GM04504 (cell line): Measurements from ENCODE around the gene RARB.

ENCODE experiments used
- DNase-seq: peaks from one replicate; pipeline ENCODE4 v3.0.0-alpha.2; 2012; ENCODE audit warnings: low read depth

The RARB gene

DNA sequence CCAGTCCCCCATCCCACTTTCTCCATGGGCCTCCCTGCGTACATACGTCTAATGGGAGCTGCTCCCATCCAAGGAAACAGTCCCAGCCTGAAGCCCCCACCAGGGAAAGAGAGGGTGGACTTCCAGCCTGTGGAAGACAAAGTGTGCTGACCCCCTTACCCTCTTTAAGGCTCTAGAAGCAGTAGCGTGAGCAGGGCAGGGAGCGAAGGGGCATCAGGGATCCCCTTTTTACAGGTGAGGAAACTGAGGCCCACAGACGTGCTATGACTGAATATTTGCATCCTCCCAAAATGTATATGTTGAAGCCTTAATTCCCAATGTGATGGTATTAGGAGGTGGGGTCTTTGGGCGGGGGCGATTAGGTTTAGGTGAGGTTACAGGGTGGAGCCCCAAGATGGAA, 153.3 kb downstream of the RARB start:
- DNase-seq: no peak

DNA sequence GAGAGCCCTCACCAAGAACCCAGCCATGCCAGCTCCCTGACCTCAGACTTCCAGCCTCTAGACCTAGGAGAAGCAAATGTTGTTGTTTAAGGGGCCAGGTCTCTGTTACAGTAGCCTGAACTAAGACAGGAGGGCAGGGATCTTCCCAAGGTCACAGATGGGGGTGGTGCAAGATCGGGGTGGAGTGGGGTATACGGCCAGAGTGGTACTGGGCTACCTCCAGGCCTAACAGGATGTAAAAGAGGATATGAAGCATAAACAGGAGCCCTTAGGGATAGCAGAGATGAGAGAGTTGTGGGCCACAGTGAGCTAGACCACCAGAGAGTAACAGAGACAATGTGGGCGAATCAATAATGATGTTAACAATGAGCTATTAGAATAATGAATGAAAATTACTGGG, 153.8 kb downstream of the RARB start:
- no peak for DNase-seq

DNA sequence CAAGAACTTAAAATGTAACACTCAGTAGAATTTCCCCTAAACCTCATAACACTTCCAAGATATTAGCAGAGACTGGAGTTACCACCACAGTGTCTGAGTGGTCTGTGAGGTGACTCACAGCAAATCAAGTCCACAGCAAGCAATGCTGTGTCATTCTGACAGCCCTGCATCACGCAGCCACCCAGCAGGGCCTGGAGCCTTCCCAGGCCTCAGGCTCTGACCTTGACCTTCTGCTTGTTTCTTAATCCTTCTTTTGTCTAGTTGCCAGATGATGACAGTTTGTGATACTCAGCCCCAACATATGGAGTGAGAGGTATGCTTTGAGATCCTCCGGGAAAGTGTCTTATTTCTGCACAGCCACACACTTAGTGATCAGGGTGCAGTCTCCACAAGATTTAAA, 154.2 kb downstream of the RARB start:
- peak; percentile 87 for DNase-seq

DNA sequence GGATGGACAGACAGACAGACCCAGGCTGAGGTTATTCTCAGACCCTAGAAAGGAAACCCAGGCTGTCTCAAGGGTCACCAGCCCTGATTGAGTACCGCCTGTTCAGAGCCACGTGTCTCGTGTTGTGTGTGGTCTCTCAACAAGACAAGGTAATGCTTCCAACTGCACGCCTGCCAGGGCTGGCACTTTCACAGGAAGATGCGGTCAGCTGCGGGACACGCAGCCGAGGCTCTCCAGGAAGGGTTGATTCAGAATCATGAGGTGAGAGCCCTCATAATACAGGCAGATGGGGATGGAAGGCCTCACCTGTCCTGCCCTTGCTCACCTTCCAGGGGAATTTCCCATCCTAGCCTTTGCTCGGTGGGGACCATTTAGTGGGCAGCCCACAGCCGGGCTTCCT, 155.3 kb downstream of the RARB start:
- no peak for DNase-seq

DNA sequence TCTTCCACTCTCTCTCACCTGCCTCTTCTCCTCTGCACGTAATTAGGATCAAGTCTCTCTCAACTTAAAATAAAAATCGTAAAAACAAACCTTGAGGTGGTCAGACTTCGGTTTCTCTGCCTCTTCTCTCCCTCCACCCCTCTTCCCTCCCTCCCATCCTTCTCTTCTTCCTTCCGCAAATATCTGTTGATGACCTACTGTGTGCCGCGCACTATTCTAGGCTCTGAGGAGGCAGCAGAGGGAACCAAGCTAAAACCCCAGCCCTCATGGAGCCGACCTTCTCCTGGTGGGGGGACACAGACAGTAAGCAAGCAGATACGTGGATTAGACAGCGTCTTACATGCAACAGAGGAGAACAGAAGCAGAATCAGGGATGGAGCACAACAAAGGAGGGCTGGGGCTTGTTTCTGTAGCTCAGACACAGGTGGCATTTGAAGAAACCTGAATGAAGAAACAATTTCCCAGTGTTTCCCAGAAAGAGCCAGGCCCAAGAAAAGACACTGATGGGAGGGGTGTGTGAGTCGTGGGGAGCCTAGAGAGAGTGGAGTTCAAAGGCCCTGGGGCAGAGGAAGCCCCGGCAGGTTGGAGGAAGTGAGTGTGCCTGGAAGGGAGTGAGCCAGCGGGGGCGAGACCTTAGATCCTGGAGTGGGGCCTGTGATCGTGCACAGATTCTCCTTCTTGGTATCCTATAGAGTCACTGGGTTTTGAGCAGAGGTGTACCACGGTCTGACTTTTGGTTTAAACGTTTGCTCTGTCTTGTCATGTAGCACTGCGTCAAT, 156.1 kb downstream of the RARB start:
- no peak for DNase-seq

DNA sequence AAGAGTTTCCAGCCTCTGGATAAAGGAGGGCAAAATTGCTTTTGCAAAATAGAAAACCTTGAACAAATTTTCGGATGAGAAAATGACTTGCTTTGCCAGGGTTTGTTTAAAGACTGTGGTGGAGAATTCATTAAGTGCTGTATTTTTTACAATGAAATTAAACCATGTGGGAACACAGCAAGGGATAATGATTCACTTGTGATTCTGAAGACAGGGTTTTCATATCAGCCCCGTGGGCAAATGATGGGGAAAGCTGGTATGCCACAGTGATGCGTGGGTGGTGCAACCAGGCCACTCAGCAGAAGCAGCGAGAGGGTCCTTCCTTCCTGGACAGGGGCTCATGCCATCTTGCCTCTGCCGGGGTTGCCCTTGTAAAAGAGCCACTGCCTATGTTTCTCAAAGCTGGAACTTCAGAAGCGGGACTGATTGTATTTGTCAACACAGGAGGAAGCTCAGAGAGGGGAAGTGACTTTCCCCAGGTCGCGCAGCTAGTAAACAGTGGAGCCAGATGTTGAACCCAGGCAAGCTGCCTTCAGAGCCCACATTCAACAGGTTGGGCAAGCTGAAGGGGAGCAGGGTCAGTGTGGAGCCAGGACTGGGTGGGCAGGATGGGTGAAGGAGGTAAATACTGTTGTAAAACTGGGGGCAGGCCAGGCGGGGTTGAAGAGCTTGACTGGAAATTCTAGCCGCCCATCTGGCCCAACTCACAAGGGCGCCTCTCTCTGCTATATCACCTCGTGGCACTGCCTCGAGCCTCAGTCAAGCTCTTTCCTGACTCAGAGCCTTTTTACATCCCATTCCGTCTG, 157.5 kb downstream of the RARB start:
- DNase-seq: no peak

DNA sequence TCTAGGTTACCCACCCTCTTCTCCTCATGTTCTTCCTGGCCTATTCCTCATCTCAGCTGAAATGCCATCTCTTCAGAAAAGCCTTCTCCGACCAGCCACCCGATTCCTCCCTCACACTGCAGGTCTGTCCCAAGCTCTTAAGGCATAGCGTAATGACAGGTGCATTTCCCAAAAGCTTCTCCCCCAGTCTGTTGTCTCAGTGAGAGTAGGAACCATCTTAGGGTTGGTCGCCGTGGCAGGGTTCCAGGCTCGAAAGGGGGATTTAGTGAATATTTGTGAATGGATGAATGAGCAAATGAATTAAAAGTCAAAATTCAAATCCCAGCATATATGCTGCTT, 158.1 kb downstream of the RARB start:
- no peak for DNase-seq

DNA sequence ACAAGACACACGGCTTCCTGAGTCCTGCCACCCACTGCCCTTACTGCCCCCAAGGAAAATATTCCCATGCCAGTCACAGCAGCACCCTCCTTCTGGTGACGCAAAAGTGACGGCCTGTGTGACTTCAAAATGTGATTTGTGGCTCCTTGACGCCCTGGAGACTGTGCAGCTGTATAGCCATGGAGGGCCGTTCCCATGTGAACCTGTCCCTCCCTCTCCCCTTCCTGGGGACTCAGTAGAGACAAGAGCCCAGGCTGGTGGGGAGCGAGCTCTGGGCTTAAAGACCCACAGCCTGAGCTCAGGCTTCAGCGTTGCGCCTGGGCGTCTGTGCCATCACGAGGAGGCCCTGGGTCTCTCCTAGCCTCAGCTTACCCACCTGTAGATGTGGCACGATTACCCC, 158.5 kb downstream of the RARB start:
- no peak for DNase-seq

DNA sequence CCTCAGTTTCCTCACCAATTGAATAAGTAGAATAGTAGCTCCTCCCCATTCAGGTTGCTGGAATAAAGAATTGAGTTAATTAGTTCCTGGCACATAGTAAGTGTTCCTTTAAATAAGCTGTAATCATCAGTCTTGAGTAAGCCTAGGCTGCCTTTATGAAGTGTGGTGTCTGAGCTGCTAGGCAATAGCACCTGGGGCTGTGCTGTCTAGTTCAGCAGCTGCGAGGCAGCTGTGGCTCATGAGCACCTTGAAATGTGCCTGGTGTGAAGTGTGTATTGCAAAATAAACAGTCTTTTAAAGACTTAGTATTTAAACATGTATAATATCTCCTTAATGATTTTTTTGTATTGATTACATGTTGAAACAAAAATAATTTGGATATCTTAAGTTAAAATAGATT, 159.0 kb downstream of the RARB start:
- no peak for DNase-seq

DNA sequence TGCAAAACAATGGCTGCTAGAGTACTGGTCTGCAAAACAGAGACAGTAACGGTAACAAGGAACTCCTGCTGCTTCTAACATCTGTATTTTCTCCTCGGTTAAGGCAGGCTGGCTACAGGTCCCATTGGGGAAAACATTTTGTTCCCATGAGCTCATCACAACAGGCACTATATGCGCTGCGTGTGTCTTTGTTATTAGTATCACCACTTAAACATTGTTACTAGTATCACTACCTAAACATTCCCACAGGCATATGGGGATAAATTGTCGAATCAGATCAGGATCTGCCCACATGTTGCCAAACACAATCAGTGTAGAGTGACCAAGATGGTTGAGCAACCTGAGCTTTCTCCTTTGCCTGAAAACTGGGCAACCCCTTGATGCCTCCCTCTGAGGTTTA, 159.5 kb downstream of the RARB start:
- DNase-seq: no peak

DNA sequence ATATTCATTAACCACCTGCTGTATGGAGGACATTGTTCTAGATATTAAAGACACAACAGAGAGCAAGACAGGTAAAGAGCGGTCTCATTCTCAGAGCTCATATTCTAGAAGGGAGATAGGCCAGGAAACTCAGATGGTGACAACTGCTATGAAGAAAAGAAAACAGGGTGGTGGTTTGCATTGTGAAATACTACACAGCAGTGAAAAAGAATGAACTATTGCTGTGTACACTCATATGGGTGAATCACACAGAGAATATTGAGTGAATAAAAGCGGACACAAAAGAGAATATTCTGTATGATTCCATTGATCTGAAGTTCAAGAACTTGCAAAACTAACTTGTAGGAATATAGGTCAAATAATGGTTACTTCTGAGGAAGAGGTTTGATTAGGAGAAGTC, 159.9 kb downstream of the RARB start:
- no peak for DNase-seq

DNA sequence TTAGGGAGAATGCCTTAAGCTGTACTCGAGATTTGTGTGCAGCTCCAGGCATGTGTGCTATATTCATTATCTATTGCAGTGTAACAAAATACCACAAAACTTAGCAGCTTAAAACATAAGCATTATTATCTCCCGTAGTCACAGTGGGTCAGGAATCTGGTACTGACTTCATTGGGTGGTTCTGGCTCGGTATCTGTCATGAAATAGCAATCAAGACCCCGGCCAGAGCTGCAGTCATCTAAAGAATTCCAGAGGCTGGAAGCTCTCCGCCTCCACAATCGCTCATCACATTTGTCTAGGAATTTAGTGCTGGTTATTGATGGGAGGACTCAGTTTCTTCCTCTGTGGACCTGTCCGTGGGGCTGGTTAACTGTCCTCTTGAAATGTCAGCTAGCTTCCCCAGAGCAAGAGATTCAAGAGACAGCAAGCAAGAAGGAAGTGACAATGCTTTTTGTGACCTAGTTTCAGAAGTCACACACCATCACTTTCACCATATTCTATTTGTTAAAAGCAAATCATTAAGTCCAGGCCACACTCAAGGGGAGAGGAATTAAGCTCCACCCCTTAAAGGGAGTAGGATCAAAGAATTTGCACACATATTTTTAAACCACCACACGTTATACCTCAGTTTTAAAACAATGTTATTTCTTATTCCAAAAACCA, 160.5 kb downstream of the RARB start:
- no peak for DNase-seq

DNA sequence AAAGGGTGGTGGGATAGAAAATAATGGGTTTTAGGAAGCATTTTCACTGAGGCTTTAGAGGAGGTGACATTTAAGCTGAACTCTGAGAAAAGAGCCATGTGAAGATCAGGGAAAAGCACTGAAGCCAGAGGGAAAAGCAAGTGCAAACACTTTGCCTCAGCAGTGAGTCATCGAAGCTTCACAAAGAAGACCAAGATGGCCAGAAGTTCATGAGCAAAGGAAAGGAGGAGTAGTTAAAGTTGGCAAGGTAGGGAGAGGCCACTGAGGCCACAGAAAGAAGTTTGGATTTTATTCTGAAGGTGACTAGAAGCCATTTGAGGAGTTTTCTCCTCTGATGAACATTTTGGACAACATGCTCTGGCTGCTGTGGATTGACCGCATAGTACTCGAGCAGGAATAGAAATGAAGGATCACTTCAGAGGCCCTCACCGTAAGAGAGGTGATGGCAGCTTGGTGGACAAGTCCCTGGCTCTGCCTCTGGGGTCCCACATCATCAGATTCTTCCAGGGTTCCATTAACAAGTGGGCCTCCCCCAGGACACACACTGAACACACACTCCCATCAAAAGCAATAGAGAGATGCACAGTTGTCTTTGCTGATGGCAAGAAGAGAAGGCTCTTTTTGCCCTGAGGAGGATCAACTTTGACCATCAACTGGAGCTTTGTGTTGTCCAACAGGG, 161.2 kb downstream of the RARB start:
- no peak for DNase-seq

DNA sequence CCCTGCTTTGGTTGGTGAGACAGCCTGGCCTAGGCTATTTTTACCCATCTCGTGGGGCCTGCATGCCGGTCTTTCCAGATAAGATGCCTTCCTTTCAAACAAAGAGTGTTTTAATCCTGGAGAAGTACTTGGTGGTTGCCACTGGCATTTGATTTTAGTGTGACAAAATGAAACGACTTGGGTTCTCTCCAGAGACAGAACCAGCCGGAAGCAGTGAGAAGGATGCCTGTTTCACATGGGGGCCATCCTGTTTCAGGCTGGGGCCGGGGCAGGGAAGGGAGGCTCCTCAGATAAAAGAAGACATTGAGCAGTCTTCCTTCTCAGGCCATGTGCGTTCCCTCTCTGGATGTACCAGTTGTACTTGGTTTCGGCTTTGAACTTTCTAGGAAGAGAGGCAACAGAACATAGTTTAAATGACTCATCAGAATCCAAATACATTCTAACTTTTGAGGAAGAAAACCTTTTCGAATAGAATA, 161.8 kb downstream of the RARB start:
- no peak for DNase-seq

DNA sequence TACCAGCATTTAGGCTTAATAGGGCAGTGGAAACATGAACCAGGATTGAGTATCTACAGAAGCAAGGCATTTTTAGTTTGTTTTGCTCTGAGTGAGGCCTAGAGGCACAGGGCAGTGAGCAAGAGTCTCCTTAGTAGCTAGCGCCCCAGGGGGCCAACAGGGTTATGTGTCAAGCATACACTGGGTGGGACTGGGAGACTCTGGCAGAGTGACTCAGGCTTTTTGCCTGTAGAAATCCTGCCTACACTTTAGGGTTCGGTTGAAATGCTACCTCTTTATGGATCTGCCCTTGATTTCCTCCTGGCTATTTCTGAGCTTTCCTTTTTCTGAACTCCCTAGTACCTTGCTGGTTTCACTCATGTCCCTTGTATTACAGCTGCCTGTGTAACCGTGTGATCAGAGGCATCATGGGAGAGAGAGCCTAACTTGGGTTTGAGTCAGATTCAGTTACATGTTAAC, 164.5 kb downstream of the RARB start:
- DNase-seq: no peak

DNA sequence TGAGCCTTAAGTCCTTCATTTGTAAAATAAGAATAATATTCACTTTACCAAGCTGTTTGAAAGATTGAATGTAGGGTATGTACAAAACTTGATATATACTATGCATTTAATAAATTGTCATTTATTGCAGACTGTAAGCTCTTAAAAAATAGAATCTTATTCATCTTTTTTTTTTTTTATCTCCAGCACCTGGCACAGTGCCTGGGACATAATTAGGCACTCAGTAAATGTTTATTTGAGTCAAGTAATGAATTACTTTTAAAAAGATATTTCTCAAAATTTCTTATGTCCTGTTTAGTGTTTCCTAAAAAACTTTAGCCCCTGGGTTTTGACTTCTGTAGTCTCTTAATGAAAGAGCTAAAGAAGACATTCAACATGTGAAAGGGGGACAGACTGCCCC, 164.9 kb downstream of the RARB start:
- no peak for DNase-seq

DNA sequence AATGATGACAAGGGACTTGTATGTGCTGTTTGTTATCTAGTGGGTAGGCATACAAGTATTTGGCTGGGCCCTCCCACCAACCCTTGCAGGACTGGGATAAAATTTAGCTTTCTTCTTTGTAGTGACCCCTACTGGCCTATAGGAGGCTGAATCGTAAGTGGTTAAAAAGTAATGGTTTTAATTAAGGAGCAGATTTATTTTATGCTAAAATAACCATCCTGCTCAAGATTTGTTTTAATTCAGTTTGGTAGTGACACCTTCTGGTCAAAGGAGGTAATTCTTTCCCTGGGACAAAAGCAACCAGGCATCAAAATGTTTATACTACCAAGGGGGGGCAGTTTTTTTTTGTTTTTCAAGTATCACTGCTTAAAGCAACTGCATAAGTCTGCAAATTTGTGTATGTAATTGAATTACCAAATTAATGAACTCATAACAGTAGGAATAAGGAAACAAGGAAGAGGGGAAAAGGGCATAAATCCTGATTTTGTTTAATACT, 166.0 kb downstream of the RARB start:
- DNase-seq: peak; percentile 69

DNA sequence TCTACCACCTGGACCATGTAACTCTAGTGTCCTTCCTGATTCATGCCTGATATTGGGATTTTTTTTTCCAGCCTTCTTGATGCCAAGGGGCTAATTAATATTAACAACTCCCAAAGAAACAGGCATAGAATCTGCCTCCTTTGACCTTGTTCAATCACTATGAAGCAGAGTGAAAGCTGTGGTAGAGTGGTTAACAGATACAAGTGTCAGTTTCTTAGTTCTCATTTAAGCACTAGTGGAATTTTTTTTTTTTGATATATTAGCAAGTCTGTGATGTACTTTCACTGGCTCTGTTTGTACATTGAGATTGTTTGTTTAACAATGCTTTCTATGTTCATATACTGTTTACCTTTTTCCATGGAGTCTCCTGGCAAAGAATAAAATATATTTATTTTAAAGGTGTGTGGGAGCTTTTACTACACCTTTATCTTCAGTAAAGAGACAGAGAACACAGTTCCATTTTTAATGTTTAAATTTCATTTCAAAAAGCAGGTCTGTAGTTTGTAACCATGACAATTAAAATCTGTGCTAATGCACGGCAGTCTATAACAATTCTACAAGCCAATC, 169.6 kb downstream of the RARB start:
- no peak for DNase-seq

DNA sequence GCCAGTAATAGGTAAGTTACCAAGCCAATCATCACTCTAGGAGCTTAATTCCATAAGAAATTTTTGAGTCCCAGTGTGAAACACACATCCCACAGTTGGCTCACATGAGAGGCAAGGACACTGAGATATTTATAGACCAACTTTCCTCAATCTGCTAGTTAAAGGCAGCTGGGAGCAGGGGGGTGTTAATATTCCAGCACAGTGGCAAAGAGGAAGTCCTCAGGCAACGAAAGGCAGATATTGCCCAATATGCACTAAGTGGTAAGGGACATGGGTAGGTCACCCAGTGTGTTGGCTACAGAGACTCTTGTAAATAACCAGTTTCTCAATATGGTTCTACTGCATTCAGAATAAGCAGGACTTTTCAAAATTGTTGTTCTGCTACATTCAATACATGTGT, 175.6 kb downstream of the RARB start:
- DNase-seq: peak; percentile 17

DNA sequence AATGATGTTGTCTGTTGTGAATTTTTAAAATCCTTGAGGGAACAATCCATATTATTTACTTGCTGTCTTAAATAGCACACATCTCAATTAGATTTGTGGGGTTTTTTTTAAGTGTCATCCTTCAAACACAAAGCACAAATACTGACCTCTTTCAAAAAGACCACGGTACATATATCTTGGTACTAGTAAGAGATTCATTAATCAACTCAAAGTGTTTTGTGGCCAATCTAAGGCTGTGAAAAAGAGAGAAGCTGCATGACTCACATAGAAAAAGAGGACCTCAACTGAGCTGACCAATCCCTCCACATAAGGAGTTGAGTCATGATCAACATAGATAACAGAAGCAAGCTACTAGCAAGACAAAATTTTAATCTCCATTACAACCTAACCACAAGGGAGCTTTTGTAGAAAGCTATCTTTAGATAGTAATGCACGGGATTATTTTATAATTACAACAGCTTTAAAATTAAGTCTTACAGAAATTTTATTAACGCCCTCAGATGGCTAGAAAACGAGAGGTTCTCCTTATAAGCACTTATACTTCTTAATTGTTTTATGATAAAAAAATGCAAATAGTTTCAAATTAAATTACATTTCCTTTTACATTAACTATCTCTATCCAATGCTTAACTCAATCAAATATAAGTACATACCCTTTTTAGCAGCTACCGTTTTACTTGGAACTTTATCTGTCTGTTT, 176.2 kb downstream of the RARB start:
- DNase-seq: peak; percentile 35

DNA sequence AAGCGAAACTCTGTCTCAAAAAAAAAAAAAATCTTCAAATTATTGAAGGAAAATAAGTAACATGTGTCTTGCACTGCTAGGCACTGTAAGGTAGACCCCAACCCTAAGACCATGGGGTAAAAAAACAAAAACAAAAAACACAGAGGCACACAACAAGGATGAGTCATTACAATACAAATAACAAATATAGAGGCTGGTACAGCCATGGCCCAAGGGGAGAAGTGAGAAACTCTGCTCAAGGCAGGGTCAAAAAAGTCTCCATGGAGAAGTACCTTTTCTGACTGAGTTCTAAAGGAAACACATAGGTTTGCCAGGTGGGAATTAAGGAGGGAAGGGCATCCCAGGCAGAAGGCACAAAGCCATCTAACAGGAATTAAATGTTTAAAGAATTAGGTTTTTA, 182.1 kb downstream of the RARB start:
- no peak for DNase-seq
